LHCN-M2 (cell line): ENCODE results near the gene ZMYND8. TPM values are rescaled to one million over a fixed set of nuclear protein-coding genes. Genes with fewer than 3 reads are reported as not detected.

Experiments
- DNase-seq: peaks from one replicate; pipeline ENCODE4 v3.0.0-alpha.2; 2012; ENCODE audit warnings: low read depth
- total RNA-seq: library from RNA; depleted of rRNA; stranded (reverse); fragments of >200 nt; gene quantifications from 2 replicates; pipeline ENCODE4 v1.2.3, GENCODE V29; 2014

ZMYND8 gene
- total RNA-seq, 1 experiment from 2014 or later, result 56.4 TPM

DNA sequence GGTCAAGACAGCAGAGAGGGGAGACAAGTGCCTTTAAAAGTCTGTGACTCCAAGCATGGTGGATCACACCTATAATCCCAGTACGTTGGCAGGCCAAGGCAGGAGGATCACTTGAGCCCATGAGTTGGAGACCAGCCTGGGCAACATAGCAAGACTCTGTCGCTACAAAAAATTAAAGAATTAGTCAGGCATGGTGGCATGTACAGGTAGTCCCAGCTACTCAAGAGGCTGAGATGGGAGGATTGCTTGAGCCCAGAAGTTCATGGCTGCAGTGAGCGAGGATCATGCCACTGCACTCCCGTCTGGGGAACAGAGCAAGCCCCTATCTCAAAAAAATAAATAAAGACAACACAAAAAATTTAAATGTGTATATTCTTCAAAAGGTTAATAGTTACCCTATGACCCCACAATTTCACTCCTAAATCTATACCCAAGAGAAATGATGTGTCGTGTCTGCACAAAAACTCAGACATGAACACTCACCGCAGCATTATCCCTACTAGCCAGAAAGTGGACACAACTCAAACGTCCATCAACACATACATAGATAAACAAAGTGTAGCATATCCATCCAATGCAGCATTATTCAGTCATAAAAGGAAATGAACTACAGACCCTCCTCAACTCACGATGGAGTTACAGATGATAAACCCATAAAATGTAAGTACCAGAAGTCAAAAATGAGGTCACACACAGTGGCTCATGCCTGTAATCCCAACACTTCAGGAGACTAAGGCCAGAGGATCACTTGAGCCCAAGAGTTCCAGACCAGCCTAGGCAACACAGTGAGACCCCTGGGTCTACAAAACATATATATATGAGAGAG lies 23.9 kb downstream of the ZMYND8 start:
- no peak for DNase-seq

DNA sequence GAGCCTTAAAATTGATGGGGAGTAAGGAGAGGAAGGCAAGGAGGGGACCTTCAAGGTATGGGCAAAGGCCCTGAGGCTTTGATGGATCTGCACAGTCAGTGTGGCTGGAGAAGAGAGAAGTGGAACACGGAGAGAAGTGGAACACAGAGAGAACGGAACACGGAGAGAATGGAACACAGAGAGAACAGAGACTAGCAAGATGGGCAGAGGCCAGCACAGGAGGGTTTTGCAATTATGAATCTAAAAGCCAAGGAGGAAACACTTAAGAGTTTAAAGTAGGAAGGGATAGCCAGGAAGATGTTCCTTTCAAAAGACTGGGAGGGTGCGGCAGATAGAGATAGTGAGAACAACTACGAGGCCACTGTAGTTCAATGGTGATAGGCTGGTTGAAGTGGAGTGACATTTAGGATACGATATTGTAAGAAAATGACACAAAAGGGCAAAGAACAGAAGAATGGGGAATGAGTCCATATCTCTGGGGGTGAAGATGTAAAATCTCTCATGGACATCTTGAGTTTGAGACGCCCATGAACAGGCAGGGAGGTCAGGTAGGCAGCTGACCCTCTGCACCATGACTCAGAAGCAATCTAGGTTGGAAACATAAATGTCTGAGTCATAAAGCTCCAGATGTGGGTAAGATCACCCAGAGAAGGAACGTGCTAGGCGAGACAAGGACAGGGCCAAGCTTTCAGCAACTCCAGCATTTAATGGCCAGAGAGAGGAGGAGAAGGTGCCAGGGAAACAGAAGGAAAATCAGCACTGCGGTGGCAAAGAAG lies 25.4 kb downstream of the ZMYND8 start:
- DNase-seq, result peak; percentile 96

DNA sequence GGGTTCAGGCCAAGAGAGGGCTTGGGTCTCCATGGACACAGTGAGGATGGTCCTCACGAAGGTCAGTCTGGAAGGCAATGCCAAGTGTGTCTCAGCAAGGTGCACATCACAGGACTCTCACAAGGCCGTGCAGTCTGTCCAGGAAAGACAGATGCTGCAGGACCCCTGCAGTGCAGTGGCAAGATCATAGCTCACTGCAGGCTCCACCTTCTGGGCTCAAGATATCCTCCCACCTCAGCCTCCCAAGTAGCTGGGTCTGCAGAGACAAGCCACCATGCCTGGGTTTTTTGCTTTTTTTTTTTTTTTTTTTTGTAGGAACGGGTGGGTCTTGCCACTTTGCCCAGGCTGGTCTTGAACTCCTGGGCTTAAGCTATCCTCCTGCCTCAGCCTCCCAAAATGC lies 26.4 kb downstream of the ZMYND8 start:
- DNase-seq, result no peak

DNA sequence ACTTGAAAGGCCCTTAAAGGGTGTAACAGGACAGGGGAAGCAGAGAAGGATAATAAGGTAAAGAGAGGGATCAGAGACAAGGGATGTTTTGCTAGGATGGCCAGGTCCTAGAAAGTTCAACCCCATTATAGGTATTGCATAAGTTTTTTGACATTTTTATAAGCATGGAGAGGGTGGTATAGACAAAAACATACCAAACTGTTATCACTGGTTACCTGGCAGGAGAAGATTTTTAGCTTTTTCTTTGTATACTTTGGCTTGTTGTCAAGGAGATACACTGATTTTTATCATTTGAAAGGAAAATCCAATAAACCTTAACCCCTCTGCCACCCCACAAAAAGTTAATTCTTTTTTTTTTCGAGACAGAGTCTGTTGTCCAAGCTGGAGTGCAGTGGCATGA lies 28.4 kb downstream of the ZMYND8 start:
- no peak for DNase-seq

DNA sequence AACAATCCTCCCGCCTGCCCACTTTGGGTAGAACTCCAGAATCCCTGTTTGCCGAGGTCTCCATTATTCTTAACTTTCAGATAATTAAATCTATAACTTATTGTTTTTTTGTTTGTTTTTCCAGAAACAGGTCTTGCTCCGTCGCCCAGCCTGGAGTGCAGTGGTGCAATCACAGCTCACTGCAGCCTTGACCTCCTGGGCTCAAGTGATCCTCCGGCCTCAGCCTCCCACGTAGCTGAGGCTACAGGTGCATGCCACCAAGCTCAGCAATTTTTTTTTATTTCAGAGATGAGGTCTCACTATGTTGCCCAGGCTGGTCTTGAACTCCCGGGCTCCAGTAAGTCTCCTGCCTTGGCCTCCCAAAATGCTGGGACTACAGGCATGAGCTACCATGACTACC lies 28.8 kb downstream of the ZMYND8 start:
- no peak for DNase-seq

DNA sequence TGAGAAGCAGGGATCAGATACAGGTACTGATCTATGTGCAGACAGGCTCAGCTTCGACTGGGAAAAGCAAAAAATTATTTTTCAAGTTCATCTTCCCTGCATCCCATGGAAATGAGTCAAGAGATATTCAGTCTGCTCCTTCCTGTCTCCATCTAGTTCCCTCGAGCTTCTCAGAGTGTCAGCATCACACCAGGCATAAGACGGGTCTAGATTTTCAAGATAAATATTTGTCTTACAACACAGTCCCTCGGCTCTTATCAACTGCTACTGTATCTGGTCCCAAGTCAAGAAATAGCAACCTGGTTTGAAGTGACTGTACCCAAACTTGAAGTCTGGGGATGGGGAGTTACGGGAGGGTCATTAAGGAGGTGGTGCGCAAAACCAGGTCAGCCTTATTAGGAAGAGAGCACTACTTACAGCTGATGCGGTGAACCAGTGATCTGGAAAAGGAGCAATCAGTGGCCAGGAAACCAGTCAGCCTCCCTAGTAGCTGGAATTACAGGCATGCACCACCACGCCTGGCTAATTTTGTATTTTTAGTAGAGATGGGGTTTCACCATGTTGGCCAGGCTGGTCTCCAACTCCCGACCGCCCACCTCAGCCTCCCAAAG lies 29.7 kb downstream of the ZMYND8 start:
- peak; percentile 80 for DNase-seq

DNA sequence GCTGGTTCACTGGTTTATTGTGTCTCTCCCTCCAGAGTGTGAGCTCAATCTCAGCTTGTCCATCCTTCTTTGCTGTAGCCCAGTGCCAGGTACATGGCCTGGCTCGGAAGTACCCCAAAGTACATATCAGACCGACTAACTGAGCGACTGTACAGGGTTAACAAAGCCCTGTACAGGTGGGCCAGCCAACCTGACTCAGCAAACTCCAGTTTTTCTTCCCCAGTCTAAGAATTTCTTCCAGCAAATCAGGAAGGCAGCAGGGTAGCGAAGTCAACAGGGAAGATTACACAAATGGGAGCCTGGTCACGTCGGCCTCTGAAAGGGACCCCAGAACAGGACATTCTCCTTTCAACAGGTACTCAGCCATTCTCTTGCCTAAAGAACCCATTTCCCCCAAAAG lies 31.3 kb downstream of the ZMYND8 start:
- DNase-seq, result no peak

DNA sequence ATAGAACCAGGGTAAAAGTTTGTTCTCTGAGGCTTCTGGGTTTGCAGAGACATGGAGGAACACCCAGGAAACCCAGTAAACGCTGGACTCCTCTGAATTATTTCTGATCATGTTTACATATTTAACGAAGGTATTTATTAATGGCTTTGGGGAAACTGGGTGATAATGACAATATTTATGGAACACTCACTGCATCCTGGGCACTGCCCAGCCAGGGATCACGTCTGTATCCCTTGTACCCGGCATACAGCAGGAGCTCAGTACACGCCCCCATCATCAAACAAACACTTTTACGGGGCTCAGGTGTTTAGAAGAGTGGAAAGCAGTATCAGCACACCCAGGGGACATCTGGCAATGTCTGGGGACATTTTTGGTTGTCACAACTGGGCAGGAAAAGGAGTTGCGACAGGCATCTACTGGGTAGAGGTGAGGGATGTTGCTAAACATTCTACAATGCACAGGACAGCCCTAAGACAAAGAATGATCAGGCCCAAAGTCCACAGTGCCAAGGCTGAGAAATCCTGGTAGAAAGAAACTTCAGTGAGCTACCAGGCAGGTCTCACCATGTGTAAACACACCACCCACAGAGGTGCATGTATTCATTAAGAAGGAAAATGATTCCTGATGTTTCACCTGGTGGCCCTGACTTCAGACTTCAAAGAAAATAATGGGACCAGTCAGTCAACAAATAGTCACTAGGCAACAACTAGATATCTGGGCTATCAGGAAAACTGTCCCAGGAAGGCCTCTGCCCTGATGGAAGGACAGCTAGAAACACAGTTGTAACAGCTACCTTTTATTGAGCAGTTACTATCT lies 35.3 kb downstream of the ZMYND8 start:
- no peak for DNase-seq

DNA sequence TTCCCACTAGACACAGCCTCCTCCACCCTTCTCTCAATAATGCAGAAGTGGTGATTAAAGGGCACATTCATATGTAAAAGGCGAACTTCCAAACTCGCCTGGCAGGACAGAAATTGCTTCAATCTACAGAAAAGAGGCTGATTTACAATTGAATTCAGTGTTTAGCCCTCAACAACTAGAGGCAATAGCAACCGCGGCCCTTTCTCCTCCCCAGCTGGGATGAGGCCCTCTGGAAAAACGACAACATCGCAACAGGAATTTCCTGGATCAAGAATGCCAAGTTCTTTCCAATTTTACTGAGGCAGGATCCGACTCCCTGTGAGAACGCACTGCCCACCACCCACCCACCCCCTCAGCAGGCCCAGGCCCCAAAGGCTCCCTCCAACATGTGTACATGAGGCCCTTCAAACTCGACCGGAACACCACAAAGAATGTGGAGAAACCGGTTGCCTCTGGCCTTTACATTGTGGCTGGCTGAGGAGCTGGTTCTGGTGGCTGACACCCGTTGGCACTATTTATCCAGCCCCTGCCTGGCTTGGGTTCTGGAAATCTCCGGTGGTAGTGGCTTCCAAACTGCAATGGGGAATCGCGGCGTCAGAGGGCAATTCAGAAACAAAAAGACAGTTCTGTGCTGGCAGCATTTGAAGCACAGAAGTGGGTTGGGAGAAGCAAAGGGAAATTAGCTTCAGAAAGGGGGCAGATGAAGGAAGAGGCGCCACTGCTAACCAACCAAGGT lies 36.8 kb downstream of the ZMYND8 start:
- peak; percentile 64 for DNase-seq

DNA sequence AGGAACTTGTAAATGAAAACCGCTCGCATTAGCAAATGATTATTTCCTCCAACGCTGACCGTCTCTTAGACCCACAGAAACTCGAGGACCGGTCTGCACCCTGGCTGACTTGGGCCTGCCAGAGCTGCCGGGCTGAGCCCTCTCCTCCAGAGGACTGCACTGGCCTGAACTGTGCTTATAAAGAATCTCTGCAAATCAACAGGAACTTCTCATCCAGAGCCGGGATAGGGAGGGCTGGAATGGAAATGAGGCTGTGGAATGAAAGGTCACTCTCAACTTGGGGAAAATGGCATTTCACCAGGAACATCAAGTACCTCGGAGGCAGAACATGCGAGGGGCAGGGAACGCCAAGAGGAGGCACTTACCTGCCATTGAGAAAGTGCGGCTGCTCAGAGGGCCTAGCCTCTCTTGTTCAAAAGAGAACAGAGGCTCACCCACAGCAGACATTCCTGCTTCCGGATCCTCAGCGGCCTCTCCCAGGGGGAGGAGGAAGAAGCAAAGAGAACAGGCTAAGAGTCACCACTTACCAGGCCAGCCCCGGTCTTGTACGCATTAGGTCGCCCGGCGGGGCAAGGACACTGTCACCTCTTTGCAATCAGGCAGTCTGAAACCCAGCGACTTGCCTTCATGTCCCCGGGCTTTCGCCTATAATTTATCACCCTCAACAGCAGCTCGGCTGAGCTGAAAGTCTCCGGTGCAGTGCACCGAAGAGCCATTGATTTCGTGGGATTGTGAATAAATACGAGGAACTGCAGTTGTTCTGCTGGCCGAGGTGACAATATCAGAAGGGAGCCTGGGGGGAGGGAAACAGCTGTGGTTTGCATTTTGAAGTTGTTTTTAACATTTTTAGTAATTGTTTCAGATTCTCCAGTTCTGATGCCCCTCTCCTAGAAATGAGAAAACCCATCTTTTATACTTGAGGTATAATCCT lies 37.6 kb downstream of the ZMYND8 start:
- peak; percentile 72 for DNase-seq

DNA sequence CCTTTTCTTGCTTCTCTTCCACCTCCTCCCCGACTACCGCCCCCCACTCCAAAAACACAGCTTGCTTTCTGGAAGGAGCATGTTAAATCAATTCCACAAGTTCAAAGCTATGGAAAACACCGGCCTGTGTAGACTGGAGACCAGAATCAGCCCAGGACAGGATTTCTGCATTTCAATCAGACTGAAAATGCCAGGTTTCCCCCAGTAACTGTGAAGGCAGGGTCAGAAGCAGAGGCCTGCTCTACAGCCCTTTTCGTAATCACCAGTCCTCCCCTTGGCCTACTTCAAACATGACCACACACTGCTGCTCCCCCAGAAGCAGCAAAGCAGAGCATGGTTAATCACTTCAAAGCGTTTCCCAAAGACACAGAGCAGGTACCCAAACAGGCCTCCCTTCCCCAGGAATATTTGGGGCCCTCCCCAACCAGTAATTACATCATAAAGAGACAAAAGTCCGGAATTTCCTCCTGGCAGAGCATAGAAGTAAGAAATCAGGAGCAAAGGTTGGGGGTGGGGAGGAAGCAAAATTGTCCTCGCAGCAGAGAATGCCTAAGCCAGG lies 38.4 kb downstream of the ZMYND8 start:
- DNase-seq, result peak; percentile 71

DNA sequence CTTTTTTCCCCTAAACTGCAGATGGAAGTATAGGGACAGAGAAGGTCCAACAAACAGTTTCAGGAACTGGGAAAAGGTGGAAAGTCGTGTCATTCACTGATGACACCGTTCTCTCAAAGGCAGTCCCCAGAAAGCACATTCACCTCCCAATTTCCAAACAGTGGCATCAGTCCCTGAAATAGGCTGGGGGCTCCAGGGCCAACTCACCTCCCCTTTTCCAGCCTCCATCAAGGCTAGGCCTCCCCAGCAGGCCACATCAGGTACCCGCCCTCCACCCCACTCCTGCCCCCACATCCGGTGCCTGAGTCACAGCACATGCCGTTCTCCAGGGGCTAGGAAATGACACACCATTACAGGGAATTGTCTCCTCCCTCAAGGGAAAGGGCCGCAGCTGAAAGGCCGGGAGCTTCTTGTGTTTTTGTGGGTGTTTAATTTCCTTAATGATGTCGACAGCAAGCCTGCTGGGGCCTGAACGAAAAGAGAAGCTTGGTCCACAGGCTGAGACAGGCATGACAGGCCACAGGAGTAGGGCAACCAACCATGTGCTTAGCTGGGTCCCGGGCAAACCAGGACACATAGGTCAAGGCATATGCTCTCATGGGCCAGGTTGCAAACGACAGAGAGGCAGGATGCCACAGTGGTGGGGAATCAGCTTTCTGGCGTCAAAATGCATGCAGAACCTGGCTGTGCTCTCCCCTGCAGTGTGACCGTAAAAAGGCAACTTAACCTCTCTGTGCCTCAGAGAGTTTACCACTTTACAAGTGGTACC lies 39.2 kb downstream of the ZMYND8 start:
- DNase-seq, result peak; percentile 100

DNA sequence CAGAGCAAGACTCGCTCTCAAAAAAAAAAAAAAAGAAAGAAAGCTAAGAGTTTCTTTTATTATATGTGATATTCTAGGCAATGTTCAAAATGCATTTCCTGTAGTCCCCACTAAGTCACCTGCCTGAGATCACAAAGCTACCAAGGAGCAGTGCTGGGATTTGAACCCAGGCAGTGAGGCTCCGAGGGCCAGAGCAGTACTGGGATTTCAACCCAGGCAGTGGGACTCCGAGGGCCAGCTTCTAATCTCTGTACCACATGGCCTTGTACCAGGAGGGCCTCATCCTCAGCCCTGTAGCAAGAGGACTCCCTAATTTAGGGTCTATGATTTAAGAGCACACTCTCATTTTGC lies 39.7 kb downstream of the ZMYND8 start:
- no peak for DNase-seq

DNA sequence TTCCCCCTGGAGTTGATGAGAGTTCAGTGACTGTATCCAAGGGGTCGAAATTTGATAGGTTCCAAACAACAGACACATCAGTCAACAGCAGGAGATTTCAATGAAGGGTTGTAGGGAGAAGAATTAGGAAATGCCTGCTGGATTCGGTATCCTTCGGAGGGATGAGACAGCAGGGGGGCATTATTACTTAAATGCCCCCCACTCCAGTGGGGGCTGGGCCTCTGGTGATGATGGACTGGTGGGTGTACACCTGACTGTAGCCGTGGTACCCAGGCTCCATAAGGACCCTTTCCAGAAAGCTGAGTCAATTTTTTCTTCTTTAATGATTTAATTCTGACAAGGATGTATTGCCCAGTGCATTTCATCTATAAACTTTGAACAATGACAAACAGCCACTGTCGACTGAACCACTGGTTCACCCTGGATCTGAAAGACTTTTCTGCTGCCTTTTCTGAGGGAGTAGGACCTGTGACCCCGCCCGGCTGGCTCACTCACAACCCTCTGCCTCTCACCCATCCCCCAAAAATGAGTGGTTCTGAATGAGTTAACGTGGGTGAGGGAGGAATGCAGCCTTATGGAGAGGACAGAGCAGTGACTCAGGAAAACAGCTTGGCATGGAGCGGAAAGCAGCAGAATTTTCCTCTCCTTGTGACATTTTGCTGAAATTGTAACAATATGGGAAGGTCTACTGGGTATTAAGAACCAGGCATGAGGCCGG lies 41.0 kb downstream of the ZMYND8 start:
- DNase-seq, result peak; percentile 97

DNA sequence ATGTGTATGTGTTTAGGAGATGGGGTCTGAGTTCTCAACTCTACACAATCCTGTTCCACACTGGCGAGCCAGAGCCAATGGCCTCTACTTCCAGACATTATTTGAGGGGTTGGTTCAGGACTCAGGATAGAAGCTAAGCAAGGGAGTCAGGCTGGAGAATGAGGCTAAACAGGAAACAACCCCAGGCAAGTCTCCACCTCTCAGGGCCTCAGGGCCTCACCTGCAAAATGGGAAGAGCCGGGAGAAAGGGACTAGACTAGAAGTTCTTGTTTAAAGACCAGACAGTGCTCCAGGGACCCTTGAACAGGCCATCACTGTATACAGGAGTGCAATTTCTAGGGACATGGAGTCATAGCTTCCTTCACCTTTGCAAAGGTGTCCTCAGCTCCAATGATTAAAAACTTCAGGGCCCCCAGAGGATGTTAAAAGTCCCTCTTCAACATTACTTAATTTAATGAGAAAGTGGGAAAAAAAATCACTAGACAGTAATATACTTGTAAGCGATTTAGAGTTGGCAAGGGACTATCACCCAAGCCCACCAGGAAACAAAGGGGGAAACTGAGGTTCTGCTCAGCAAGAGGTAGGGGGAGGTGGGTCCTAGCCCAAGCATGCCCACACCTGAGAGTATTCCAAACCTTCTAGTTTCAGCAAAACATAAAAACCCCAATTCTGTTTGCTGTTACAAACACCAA lies 41.7 kb downstream of the ZMYND8 start:
- DNase-seq, result no peak

DNA sequence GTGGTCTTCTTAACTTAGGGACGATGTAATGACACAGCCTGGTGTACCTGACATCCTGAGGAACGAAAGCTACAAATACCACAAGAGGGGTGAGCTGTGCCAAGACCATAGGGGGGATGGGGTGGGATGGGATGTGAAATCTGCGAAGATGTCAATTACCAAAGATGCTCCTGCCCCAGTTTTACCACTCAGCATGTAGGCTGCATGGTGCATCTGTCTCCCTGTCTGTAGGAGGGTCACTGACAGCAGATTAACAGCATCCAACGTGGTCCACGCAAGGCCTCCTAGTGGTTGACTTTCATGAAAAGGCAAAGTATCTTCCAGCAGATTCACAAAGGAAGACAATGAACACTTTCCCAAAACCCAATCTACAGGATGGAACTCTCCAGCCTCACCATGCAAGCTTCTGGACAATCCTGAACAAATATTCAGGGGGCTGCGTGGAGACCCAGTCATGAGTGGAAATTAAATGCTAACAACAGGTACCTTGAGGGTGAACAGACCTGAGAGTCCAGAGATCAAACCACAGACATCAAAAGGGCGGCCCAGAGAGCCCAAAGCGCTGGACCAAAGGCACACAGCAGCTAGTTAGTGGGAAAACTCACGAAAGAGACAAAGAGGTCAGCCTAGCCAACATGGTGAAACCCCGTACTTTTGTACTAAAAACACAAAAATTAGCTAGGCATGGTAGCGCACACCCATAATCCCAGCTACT lies 44.4 kb downstream of the ZMYND8 start:
- DNase-seq, result no peak

DNA sequence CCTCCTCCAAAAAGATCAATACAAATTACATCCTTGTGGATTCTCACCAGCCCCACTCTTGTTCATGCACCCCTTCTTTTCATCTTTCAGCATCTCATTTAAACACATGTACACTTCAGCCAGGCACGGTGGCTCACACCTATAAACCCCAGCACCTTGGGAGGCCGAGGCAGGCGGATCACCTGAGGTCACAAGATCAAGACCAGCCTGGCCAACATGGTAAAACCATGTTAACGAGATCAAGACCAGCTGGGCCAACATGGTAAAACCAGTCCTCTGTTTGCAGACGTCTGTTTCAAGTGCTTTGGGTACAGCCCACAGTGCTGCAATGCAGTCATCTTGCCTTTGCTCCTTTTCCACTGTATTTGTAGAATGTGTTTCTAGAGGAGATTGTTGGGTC lies 45.3 kb downstream of the ZMYND8 start:
- no peak for DNase-seq
